HG03575 (cell line): Measurements from ENCODE around the gene DRD3.

Source experiments
- ATAC-seq: cut with Tn5 transposase; IDR thresholded peaks from one replicate; pipeline ENCODE4 v1.9.1; 2021; ENCODE audit not compliant: unreplicated experiment, insufficient number of reproducible peaks, low FRiP score; ENCODE audit errors: extremely low read depth

Gene DRD3

DNA sequence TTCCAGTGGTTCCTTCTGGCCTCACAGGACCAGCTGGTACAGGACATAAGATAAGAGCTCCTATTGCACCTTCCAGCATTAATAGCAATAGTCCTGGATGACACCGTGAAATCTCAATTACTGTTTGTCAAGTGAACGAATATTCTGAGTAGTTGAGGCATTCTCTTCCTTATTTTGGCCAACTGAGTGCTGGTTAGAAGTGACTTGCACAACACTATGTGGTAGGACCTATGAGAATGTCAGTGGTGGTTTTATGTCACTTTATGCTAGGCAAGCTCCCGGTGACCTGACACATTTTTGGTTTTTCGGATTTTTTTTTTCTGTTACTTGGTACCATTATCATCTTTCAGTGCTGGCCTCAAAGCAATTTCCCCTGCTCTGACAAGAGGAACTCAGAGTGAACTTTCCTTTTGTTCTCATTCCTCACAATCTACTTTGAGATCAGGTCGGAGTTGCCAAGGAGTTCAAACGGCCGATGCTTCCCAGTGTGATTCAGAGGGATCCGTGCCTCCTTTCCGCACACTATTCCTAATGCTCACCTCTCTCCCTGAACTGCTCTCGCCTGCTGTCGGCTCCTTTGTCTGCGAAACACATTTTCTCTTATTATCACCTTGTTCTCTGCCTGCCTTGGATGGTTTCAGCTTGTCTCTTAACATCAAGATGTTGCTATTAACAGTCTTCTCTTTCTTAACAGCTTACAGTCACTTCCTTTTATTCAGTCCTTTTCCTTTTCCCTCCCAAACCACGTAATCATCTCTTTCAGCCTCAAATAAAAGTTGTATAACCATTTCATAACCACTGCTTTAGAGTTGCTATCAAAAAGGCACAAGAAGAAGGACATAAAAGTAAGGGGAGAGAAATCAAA lies 86.5 kb downstream of the DRD3 start:
- ATAC-seq, result no peak

DNA sequence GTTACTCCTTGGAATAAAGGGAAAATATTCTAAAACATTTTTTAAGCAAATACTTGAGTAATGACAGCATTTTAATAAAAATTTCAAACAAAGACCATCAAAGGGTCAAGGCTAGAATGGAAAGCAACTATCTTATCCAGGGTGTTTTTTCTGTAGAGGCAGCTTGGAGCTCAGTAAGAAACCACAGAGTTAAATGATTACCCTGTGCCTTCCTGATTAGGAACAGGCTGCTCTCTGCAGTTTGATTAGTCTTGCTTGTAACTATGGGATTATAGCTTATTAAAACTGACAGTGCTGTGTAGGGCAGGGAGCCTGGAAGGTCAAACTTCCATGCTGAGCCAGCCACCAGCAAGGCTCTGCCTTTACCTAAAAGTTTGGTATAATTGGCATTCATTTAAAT lies 89.2 kb downstream of the DRD3 start:
- ATAC-seq, result no peak

DNA sequence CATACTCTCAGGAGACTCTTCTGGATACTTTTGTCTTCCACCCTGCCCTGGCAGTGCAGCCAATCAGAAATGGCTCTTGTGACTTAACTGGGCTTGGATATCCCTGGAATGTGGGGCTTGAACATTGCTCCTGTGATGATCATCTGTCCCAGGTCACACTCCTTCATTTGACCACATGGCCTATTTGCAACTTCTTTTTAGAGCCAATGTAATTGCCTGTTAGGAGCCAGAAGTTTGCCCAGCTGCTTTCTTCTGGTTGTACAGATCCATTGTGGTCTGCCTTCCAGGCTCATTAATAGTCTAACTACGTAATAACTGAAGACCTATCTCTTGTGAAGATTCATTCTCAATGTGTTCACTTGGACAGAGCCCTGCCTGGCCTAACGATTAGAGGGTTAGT lies 92.5 kb downstream of the DRD3 start:
- no peak for ATAC-seq

DNA sequence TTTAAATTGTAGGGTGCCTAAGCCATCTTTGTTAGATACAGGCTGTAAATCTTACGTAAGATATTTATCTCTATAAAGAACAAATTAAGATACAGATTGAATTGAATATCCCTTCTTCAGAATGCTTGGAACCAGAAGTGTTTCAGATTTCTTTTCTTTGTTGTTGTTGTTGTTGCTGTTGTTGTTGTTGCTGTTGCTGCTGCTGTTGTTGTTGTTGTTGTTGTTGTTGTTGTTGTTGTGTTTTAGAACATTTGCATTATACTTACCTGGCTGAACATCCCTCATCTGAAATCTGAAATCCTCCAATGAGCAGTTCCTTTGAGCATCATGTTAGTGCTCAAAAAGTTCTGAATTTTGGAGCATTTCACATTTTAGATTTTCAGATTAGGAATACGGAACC lies 95.7 kb downstream of the DRD3 start:
- ATAC-seq, result no peak

DNA sequence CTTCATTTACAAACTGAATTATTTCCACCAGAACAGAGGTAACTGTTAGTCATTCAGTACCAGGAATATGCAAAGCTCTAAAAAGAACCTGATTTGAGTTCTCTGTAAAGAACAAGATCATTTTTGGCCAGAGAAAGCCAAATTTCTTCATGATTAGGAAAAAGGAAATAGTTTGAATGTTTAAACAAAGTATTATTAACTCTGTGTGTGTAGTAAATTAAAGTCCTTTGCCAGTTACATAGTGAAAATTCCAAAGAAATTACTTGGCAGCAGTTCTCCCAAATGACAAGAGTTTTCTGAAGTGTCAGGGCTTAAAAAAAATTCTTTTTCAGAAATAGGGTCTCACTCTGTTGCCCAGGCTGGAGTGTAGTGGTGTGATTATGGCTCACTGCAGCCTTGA lies 97.8 kb downstream of the DRD3 start:
- ATAC-seq, result no peak

DNA sequence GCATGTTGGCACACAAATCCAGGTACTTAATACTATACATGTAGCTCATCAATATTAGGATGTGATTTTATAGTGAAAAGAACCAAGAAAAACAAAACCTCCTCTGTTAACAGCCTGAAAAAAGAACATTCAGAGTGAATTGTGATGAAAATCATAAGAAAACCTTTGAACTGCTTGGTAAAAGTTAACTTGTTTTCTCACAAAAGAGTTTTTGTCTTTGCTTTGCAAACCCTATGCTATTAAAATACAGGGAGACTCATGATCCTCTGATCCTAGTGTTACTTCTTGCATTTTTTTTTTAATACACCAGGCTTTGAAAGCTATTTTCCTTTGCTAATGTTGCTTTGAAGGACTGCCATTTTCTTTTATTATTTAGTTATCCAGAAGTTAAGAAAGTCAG lies 98.7 kb downstream of the DRD3 start:
- ATAC-seq, result no peak

DNA sequence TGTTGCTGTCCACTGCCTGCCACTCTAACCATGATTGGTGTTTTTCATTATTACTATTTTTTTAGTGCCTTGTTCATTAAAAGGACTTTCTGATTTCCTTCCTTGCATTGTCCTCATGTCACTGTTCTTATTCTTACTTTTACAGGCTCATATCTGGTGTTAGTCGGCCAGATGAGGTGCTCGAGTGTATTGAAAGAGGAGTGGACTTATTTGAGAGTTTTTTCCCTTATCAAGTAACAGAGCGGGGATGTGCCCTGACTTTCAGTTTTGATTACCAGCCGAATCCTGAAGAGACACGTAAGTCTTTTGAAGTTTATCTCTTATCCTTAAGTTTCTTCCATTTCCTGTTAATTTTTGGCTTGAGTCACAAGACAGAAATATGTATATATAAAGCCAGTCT lies 99.1 kb downstream of the DRD3 start:
- ATAC-seq, result no peak

DNA sequence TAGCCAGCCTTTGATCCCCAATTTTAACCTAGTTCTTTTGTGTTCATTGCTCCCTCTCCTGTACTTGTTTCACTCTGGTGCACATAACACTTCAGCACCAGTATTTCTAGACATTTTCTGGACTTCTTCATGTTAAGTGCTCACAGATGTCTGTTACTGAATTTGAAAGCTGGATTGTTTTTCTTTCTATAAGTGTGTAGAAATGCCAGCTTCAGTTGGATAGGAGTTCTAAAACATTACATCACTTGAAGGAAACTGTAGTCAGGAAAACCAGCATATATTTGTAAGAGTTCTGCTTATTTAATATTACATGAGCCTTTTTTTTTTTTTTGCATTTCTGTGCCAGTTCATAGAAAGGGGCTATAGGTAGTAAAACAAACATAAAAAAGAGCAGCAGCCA lies 100.7 kb downstream of the DRD3 start:
- no peak for ATAC-seq
